ENCODE data around the gene TBC1D8.

The TBC1D8 gene

GRCh38 chr2:101037161-101037755 lies 113.9 kb downstream of the TBC1D8 start:
- no peak for DNase-seq (ENCODE audit: low read depth in 4 of 4, low spot score in 1 of 4)

GRCh38 chr2:101036562-101036961 lies 114.6 kb downstream of the TBC1D8 start:
- DNase-seq (ENCODE audit: low read depth in 4 of 4, low spot score in 1 of 4), result no peak

GRCh38 chr2:101032084-101032776 lies 119.0 kb downstream of the TBC1D8 start:
- DNase-seq (ENCODE audit: low read depth in 4 of 4, low spot score in 1 of 4), result no peak

GRCh38 chr2:101030866-101031554 lies 120.2 kb downstream of the TBC1D8 start:
- no peak for DNase-seq (ENCODE audit: low read depth in 4 of 4, low spot score in 1 of 4)

- no peak for DNase-seq (ENCODE audit: low read depth in 4 of 4, low spot score in 1 of 4)
Measured at GRCh38 chr2:101027852-101028251, 123.3 kb downstream of the TBC1D8 start.

GRCh38 chr2:101026923-101027469 lies 124.2 kb downstream of the TBC1D8 start:
- DNase-seq (ENCODE audit: low read depth in 4 of 4, low spot score in 1 of 4), result no peak

- DNase-seq (ENCODE audit: low read depth in 4 of 4, low spot score in 1 of 4), result no peak
Measured at GRCh38 chr2:101026253-101026701, 124.9 kb downstream of the TBC1D8 start.

GRCh38 chr2:101025561-101025960 lies 125.6 kb downstream of the TBC1D8 start:
- no peak for DNase-seq (ENCODE audit: low read depth in 4 of 4, low spot score in 1 of 4)

GRCh38 chr2:101023327-101024107 lies 127.7 kb downstream of the TBC1D8 start:
- DNase-seq (ENCODE audit: low read depth in 4 of 4, low spot score in 1 of 4), result no peak

GRCh38 chr2:101022221-101022620 lies 129.0 kb downstream of the TBC1D8 start:
- no peak for DNase-seq (ENCODE audit: low read depth in 4 of 4, low spot score in 1 of 4)

GRCh38 chr2:101018934-101019333 lies 132.2 kb downstream of the TBC1D8 start:
- DNase-seq (ENCODE audit: low read depth in 4 of 4, low spot score in 1 of 4), result no peak

- no peak for DNase-seq (ENCODE audit: low read depth in 4 of 4, low spot score in 1 of 4)
Measured at GRCh38 chr2:101017371-101017770, 133.8 kb downstream of the TBC1D8 start.

- no peak for DNase-seq (ENCODE audit: low read depth in 4 of 4, low spot score in 1 of 4)
Measured at GRCh38 chr2:101014264-101014857, 136.8 kb downstream of the TBC1D8 start.

- DNase-seq (ENCODE audit: low read depth in 4 of 4, low spot score in 1 of 4), result no peak
Measured at GRCh38 chr2:101012706-101013181, 138.4 kb downstream of the TBC1D8 start.

- DNase-seq (ENCODE audit: low read depth in 4 of 4, low spot score in 1 of 4), result no peak
Measured at GRCh38 chr2:101012054-101012705, 139.0 kb downstream of the TBC1D8 start.

- DNase-seq (ENCODE audit: low read depth in 4 of 4, low spot score in 1 of 4), result no peak
Measured at GRCh38 chr2:101011152-101011551, 140.0 kb downstream of the TBC1D8 start.

- DNase-seq (ENCODE audit: low read depth in 4 of 4, low spot score in 1 of 4), result no peak
Measured at GRCh38 chr2:101007415-101008345, 143.5 kb downstream of the TBC1D8 start.

- no peak for DNase-seq (ENCODE audit: low read depth in 4 of 4, low spot score in 1 of 4)
Measured at GRCh38 chr2:101006065-101006715, 145.0 kb downstream of the TBC1D8 start.

All from stimulated activated CD4-positive, alpha-beta T cell treated with anti-CD3 and anti-CD28 coated beads, Interleukin-1b, Interleukin-23, amount 100 ng/mL, for 24 hours (primary cell).